CD14-positive monocyte (primary cell): ENCODE data around the gene N4BP2L2. TPM values are rescaled to one million over a fixed set of nuclear protein-coding genes. Genes with fewer than 3 reads are reported as not detected.
A peak's percentile ranks its signal among the peaks of the same experiment; 100 is the strongest.

ENCODE experiments used
- DNase-seq, 3 donors: peaks; one replicate each; pipeline ENCODE4 v3.0.0-alpha.2; 2011 to 2022
- H2AFZ ChIP-seq: 2 replicates; pipeline ENCODE4 v1.6.0; 2012; ENCODE audit warnings: mild to moderate bottlenecking, low read depth, low read length, inconsistent platforms; ENCODE audit not compliant: insufficient read depth, poor library complexity, severe bottlenecking
- H3K27ac ChIP-seq, 2 donors: 1 replicate in 1 of 2; 2 replicates in 1 of 2; pipeline ENCODE4 v1.5.1; 2012 to 2013; ENCODE audit warnings: low read length in 2 of 2, control low read depth in 1 of 2, inconsistent platforms in 1 of 2, low read depth in 1 of 2, mild to moderate bottlenecking in 1 of 2
- H3K27me3 ChIP-seq, 2 donors: one replicate each; pipeline versions ENCODE4 v1.6.0 to v1.6.1; 2011 to 2013; ENCODE audit warnings: low read length in 2 of 2; ENCODE audit not compliant: control insufficient read depth in 2 of 2, insufficient read depth in 2 of 2
- H3K36me3 ChIP-seq, 2 donors: replicated peaks in 1 of 2; 1 replicate in 1 of 2; 2 replicates in 1 of 2; pipeline versions ENCODE4 v1.5.1 to v1.6.1; 2012 to 2013; ENCODE audit warnings: low read length in 2 of 2, control low read depth in 1 of 2, inconsistent platforms in 1 of 2, mild to moderate bottlenecking in 1 of 2; ENCODE audit not compliant: insufficient read depth in 2 of 2, control insufficient read depth in 1 of 2
- H3K4me1 ChIP-seq, 2 donors: 1 replicate in 1 of 2; 2 replicates in 1 of 2; pipeline versions ENCODE4 v1.5.1 to v1.6.1; 2012 to 2013; ENCODE audit warnings: low read length in 2 of 2, control low read depth in 1 of 2, inconsistent platforms in 1 of 2, mild to moderate bottlenecking in 1 of 2, moderate library complexity in 1 of 2; ENCODE audit not compliant: insufficient read depth in 2 of 2, control insufficient read depth in 1 of 2
- H3K4me2 ChIP-seq: replicated peaks from 2 replicates; pipeline ENCODE3; 2012; ENCODE audit warnings: low read length, moderate library complexity, mild to moderate bottlenecking; ENCODE audit not compliant: poor library complexity, severe bottlenecking; ENCODE audit errors: extremely low read depth
- H3K4me3 ChIP-seq, 3 experiments: fragments of 200-600 bp in 1 of 3; sonication (generic) in 1 of 3; replicated peaks in 1 of 3; 1 replicate in 2 of 3; 2 replicates in 1 of 3; pipeline ENCODE4 v1.5.1; 2011 to 2013; ENCODE audit warnings: low read length in 3 of 3, mild to moderate bottlenecking in 3 of 3, control low read depth in 2 of 3, low read depth in 2 of 3, inconsistent platforms in 1 of 3, moderate library complexity in 1 of 3
- H3K79me2 ChIP-seq: 2 replicates; pipeline ENCODE4 v1.6.0; 2012; ENCODE audit warnings: mild to moderate bottlenecking, control low read depth, inconsistent platforms, low read length, moderate library complexity; ENCODE audit not compliant: insufficient read depth
- H3K9ac ChIP-seq: 2 replicates; pipeline ENCODE4 v1.6.0; 2017; ENCODE audit warnings: low read length, mild to moderate bottlenecking; ENCODE audit not compliant: insufficient read depth, poor library complexity, severe bottlenecking
- H3K9me3 ChIP-seq, 2 donors: replicated peaks in 1 of 2; 1 replicate in 1 of 2; 2 replicates in 1 of 2; pipeline versions ENCODE4 v1.5.1 to v1.6.1; 2012 to 2013; ENCODE audit warnings: low read length in 2 of 2, control low read depth in 1 of 2; ENCODE audit not compliant: control insufficient read depth in 1 of 2, insufficient read depth in 1 of 2
- H4K20me1 ChIP-seq: 2 replicates; pipeline ENCODE4 v1.6.0; 2012; ENCODE audit warnings: mild to moderate bottlenecking, low read length, control low read depth, moderate library complexity; ENCODE audit not compliant: insufficient read depth
- H3K27ac Mint-ChIP-seq, 7 donors: one replicate each; pipeline ENCODE4 v1.8.0; 2020; ENCODE audit warnings: mild to moderate bottlenecking in 7 of 7, mixed read lengths in 7 of 7, moderate library complexity in 6 of 7, inconsistent platforms in 2 of 7
- H3K27me3 Mint-ChIP-seq, 3 donors: one replicate each; pipeline ENCODE4 v1.8.0; 2021 to 2022; ENCODE audit warnings: low read depth in 3 of 3, mild to moderate bottlenecking in 3 of 3, mixed read lengths in 3 of 3, moderate library complexity in 3 of 3, inconsistent platforms in 1 of 3
- H3K36me3 Mint-ChIP-seq, 2 donors: one replicate each; pipeline ENCODE4 v1.8.0; 2020; ENCODE audit warnings: mixed read lengths in 2 of 2, inconsistent platforms in 1 of 2, mild to moderate bottlenecking in 1 of 2
- H3K4me1 Mint-ChIP-seq: one replicate; pipeline ENCODE4 v1.8.0; 2020; ENCODE audit warnings: mild to moderate bottlenecking, mixed read lengths
- H3K4me3 Mint-ChIP-seq, 2 donors: one replicate each; pipeline ENCODE4 v1.8.0; 2020; ENCODE audit warnings: mild to moderate bottlenecking in 2 of 2, mixed read lengths in 2 of 2, moderate library complexity in 1 of 2
- H3K9me3 Mint-ChIP-seq, 7 donors: one replicate each; pipeline ENCODE4 v1.8.0; 2020 to 2022; ENCODE audit warnings: mixed read lengths in 7 of 7, mild to moderate bottlenecking in 6 of 7, moderate library complexity in 6 of 7, inconsistent platforms in 2 of 7
- CTCF ChIP-seq: fragments of 200-600 bp; IDR thresholded peaks from one replicate; pipeline ENCODE4 v1.8.0; 2022; ENCODE audit warnings: antibody characterized with exemption, mild to moderate bottlenecking
- WGBS: methylation state at CpG from one replicate; pipeline ENCODE4 v1.1.5; 2013; ENCODE audit warnings: missing lambda C conversion rate; ENCODE audit not compliant: insufficient coverage; 5-methylcytosine and 5-hydroxymethylcytosine counted together
- intact Hi-C, 2 donors: fragments of 100-400 bp; cut with micrococcal nuclease; formaldehyde crosslinking; loops; one replicate each; pipeline versions ENCODE4 v1.15.0 to v1.15.1; 2023
- polyA plus RNA-seq, 3 donors: library from polyadenylated mRNA; depleted of rRNA in 1 of 3; unstranded in 2 of 3; stranded (reverse) in 1 of 3; fragments of 300-500 nt in 2 of 3; fragments of >200 nt in 1 of 3; fragmentation: Illumina TruSeq in 2 of 3; gene quantifications; 1 replicate in 2 of 3; 2 replicates in 1 of 3; pipeline ENCODE4 v1.2.3, GENCODE V29; 2012 to 2021

The N4BP2L2 gene
- polyA plus RNA-seq, 3 donors = 94.2 to 105 (median 96.4) TPM

- no peak overlapping the region for H3K4me3 Mint-ChIP-seq
- intact Hi-C loops = no loop called here
Observed at GRCh38 chr13:32549788-32550187, 11.2 kb upstream of the N4BP2L2 start.

GRCh38 chr13:32548837-32549236 is 10.2 kb upstream of the N4BP2L2 start:
- Histone ChIP-seq H3K4me2 (peak overlapping the region; percentile 13), H3K9me3 (no peaks in the 10 kb centered on the region), H3K4me3 (peak overlapping the region in 2 of 3 experiments; percentile 9 to 37), H4K20me1 (no peaks in the 10 kb centered on the region), H2AFZ (peak overlapping the region; percentile 25), H3K4me1 (peaks cover 12 to 24% of the 10 kb centered on the region in 2 donors), H3K9ac (no peak overlapping the region), H3K79me2 (no peaks in the 10 kb centered on the region), H3K27ac (peak overlapping the region; percentile 32 to 67), H3K27me3 (no peaks in the 10 kb centered on the region), H3K36me3 (no peaks in the 10 kb centered on the region)
- peak overlapping the region; percentile 75 to 91 (median 88) for H3K27ac Mint-ChIP-seq
- DNase-seq = peak; percentile 38 to 74 (median 70)
- TF ChIP-seq CTCF = no peak
- WGBS = no CpG with 5 or more reads among the region's 2 CpGs
- peaks cover 0 to 4% (median 3%) of the 10 kb centered on the region in 3 donors for H3K27me3 Mint-ChIP-seq
- intact Hi-C loops = no loop called here
- peak overlapping the region; percentile 17 to 72 for H3K4me3 Mint-ChIP-seq
- no peaks in the 10 kb centered on the region for H3K36me3 Mint-ChIP-seq
- peaks cover 21% of the 10 kb centered on the region for H3K4me1 Mint-ChIP-seq
- peaks cover 0 to 3% (median 0%) of the 10 kb centered on the region in 7 donors for H3K9me3 Mint-ChIP-seq

More at GRCh38 chr13:32549788-32550187, 11.2 kb upstream of the N4BP2L2 start:
- peaks cover 12 to 24% of the 10 kb centered on the region in 2 donors for H3K4me1 ChIP-seq
- Mint-ChIP-seq H3K36me3 (no peaks in the 10 kb centered on the region), H3K9me3 (peaks cover 0 to 3% (median 0%) of the 10 kb centered on the region in 7 donors), H3K27me3 (peaks cover 0 to 4% (median 2%) of the 10 kb centered on the region in 3 donors), H3K27ac (peak overlapping the region in 4 of 7 donors; percentile 6 to 79 (median 35)), H3K4me1 (peaks cover 21% of the 10 kb centered on the region)
- no peaks in the 10 kb centered on the region for H3K36me3 ChIP-seq
- no peak overlapping the region for H3K4me3 ChIP-seq
- H3K27ac ChIP-seq = peak overlapping the region in 1 of 2 donors; percentile 67
- no peaks in the 10 kb centered on the region for H3K9me3 ChIP-seq
- H4K20me1 ChIP-seq = no peaks in the 10 kb centered on the region
- no peak overlapping the region for H3K9ac ChIP-seq
- peak in 1 of 3 donors; percentile 4 for DNase-seq
- H2AFZ ChIP-seq = no peak overlapping the region
- TF ChIP-seq CTCF = no peak
- no peaks in the 10 kb centered on the region for H3K79me2 ChIP-seq
- WGBS = 83% methylated on average over 1 of the region's 3 CpGs
- no peak overlapping the region for H3K4me2 ChIP-seq
- no peaks in the 10 kb centered on the region for H3K27me3 ChIP-seq
